Fibroblast of lung (primary cell): ENCODE data around the gene DOK6. TPM values are rescaled to one million over a fixed set of nuclear protein-coding genes. Genes with fewer than 3 reads are reported as not detected.

ENCODE experiments used
- DNase-seq, 2 donors: peaks; one replicate each; pipeline versions ENCODE4 v3.0.0 to v3.0.0-alpha.2; 2010; ENCODE audit warnings: low read depth in 2 of 2
- H2AFZ ChIP-seq: 2 replicates; pipeline ENCODE4 v1.5.1; 2012; ENCODE audit warnings: low read length, control low read depth, inconsistent platforms
- H3K27ac ChIP-seq: 2 replicates; pipeline ENCODE4 v1.5.1; 2011; ENCODE audit warnings: low read length, control low read depth; ENCODE audit not compliant: insufficient read depth
- H3K27me3 ChIP-seq: 2 replicates; pipeline ENCODE4 v1.5.1; 2011; ENCODE audit warnings: mild to moderate bottlenecking, low read length; ENCODE audit not compliant: control insufficient read depth, insufficient read depth
- H3K36me3 ChIP-seq: 2 replicates; pipeline ENCODE4 v1.5.1; 2011; ENCODE audit warnings: low read length; ENCODE audit not compliant: control insufficient read depth, insufficient read depth
- H3K4me1 ChIP-seq: 2 replicates; pipeline ENCODE4 v1.5.1; 2011; ENCODE audit warnings: low read length; ENCODE audit not compliant: control insufficient read depth, insufficient read depth; ENCODE audit errors: extremely low read depth
- H3K4me2 ChIP-seq: 2 replicates; pipeline ENCODE4 v1.5.1; 2011; ENCODE audit warnings: low read length, control low read depth; ENCODE audit not compliant: insufficient read depth; ENCODE audit errors: extremely low read depth
- H3K4me3 ChIP-seq, 4 experiments: fragments of 200-600 bp in 1 of 4; sonication (generic) in 1 of 4; replicated peaks in 1 of 4; 2 replicates each; pipeline ENCODE4 v1.5.1; 2011 to 2016; ENCODE audit warnings: low read length in 4 of 4, low read depth in 3 of 4, mild to moderate bottlenecking in 3 of 4, control low read depth in 2 of 4, inconsistent platforms in 1 of 4, mixed read lengths in 1 of 4; ENCODE audit not compliant: insufficient read depth in 1 of 4; ENCODE audit errors: control extremely low read depth in 1 of 4
- H3K79me2 ChIP-seq: 2 replicates; pipeline ENCODE4 v1.5.1; 2012; ENCODE audit warnings: mild to moderate bottlenecking, low read length, inconsistent platforms; ENCODE audit not compliant: control insufficient read depth, insufficient read depth
- H3K9ac ChIP-seq: 2 replicates; pipeline ENCODE4 v1.5.1; 2011; ENCODE audit warnings: mild to moderate bottlenecking, low read length, control low read depth; ENCODE audit not compliant: insufficient read depth
- H3K9me3 ChIP-seq: 2 replicates; pipeline ENCODE4 v1.5.1; 2012; ENCODE audit warnings: low read depth, low read length; ENCODE audit not compliant: control insufficient read depth, insufficient read depth
- H4K20me1 ChIP-seq: 2 replicates; pipeline ENCODE4 v1.5.1; 2011; ENCODE audit warnings: low read length; ENCODE audit not compliant: control insufficient read depth, insufficient read depth; ENCODE audit errors: extremely low read depth
- EZH2 ChIP-seq: IDR thresholded peaks from 2 replicates; pipeline ENCODE4 v1.5.1; 2012; ENCODE audit warnings: low read length, control low read depth, mild to moderate bottlenecking; ENCODE audit errors: missing control alignments
- polyA plus RNA-seq, 2 donors: library from polyadenylated mRNA; depleted of rRNA in 1 of 2; stranded (reverse) in 1 of 2; unstranded in 1 of 2; fragments of >200 nt; gene quantifications; 2 replicates each; pipeline ENCODE4 v1.2.1, GENCODE V29; 2011 to 2012; ENCODE audit warnings: missing spikeins in 1 of 2
- total RNA-seq: library from RNA; depleted of rRNA; stranded (reverse); fragments of >200 nt; gene quantifications from 2 replicates; pipeline ENCODE4 v1.2.1, GENCODE V29; 2014
- TF ChIP-seq, protein P1 (sequence below), 2 donors: IDR thresholded peaks in 1 of 2; conservative IDR thresholded peaks in 1 of 2; 1 replicate in 1 of 2; 2 replicates in 1 of 2; pipeline ENCODE4 v1.5.1; 2011 to 2012; ENCODE audit warnings: low read length in 2 of 2, control low read depth in 1 of 2, inconsistent platforms in 1 of 2, low read depth in 1 of 2, mild to moderate bottlenecking in 1 of 2

DOK6 gene
- total and polyA plus RNA-seq, 2 donors (not counting 1 experiment from before 2014, with no cell fraction given): 4.0 to 7.8 TPM

- no peak overlapping the region for H3K4me3 ChIP-seq
- no peak overlapping the region for H3K27ac ChIP-seq
- DNase-seq: no peak
- H2AFZ ChIP-seq: no peak overlapping the region
- H3K9ac ChIP-seq: no peak overlapping the region
- H3K9me3 ChIP-seq: no peaks in the 10 kb centered on the region
- H3K79me2 ChIP-seq: no peaks in the 10 kb centered on the region
- H4K20me1 ChIP-seq: no peaks in the 10 kb centered on the region
- H3K36me3 ChIP-seq: no peaks in the 10 kb centered on the region
- no peak overlapping the region for H3K4me2 ChIP-seq
- no peaks in the 10 kb centered on the region for H3K27me3 ChIP-seq
- no peaks in the 10 kb centered on the region for H3K4me1 ChIP-seq
- no peak for TF ChIP-seq EZH2
- TF ChIP-seq, protein P1, sequence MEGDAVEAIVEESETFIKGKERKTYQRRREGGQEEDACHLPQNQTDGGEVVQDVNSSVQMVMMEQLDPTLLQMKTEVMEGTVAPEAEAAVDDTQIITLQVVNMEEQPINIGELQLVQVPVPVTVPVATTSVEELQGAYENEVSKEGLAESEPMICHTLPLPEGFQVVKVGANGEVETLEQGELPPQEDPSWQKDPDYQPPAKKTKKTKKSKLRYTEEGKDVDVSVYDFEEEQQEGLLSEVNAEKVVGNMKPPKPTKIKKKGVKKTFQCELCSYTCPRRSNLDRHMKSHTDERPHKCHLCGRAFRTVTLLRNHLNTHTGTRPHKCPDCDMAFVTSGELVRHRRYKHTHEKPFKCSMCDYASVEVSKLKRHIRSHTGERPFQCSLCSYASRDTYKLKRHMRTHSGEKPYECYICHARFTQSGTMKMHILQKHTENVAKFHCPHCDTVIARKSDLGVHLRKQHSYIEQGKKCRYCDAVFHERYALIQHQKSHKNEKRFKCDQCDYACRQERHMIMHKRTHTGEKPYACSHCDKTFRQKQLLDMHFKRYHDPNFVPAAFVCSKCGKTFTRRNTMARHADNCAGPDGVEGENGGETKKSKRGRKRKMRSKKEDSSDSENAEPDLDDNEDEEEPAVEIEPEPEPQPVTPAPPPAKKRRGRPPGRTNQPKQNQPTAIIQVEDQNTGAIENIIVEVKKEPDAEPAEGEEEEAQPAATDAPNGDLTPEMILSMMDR (conservative IDR thresholded peaks at IDR 0.05 in 1 of 2, IDR thresholded peaks at IDR 0.05 in 1 of 2; ENCODE audit: low read depth in 1 of 2, low read length in 2 of 2): no peak
These were observed 20.4 kb upstream of the DOK6 start for GRCh38 chr18:69380324-69380723.

DNA sequence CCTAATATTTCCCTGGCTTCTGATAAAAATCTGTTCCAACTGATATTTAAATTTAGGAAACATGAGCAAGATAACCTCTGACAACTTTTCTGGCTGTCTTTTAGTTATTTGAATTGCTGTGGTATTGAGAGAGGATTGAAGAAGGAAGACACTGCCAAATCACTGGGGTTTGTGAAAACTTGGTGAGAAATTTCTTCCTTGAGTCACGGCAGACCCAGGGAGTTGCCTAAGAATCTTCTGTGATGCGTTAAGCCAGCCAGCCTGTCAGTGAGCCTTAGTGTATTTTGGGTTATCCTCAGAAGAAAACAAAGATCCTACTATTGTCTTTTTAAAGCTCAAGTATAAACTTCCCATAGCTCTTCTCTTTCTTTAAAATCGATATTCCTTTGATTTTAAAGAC is 17.5 kb upstream of the DOK6 start:
- Histone ChIP-seq H3K4me2 (no peak overlapping the region), H2AFZ (no peak overlapping the region), H3K79me2 (no peaks in the 10 kb centered on the region), H3K9me3 (no peaks in the 10 kb centered on the region), H3K9ac (no peak overlapping the region), H3K4me1 (no peaks in the 10 kb centered on the region), H3K27me3 (no peaks in the 10 kb centered on the region), H4K20me1 (no peaks in the 10 kb centered on the region), H3K36me3 (no peaks in the 10 kb centered on the region), H3K27ac (no peak overlapping the region), H3K4me3 (no peak overlapping the region)
- TF ChIP-seq, protein P1 (conservative IDR thresholded peaks at IDR 0.05 in 1 of 2, IDR thresholded peaks at IDR 0.05 in 1 of 2; ENCODE audit: low read depth in 1 of 2, low read length in 2 of 2): no peak
- no peak for TF ChIP-seq EZH2
- DNase-seq: peak; percentile 6 to 23

GRCh38 chr18:69387186-69387585 is 13.5 kb upstream of the DOK6 start:
- Histone ChIP-seq H3K79me2 (no peaks in the 10 kb centered on the region), H3K4me3 (no peak overlapping the region), H4K20me1 (no peaks in the 10 kb centered on the region), H3K9ac (no peak overlapping the region), H3K27me3 (no peaks in the 10 kb centered on the region), H3K36me3 (no peaks in the 10 kb centered on the region), H3K27ac (no peak overlapping the region), H3K4me2 (no peak overlapping the region), H3K4me1 (no peaks in the 10 kb centered on the region), H2AFZ (no peak overlapping the region), H3K9me3 (no peaks in the 10 kb centered on the region)
- DNase-seq: no peak
- TF ChIP-seq EZH2: no peak
- TF ChIP-seq, protein P1 (conservative IDR thresholded peaks at IDR 0.05 in 1 of 2, IDR thresholded peaks at IDR 0.05 in 1 of 2; ENCODE audit: low read depth in 1 of 2, low read length in 2 of 2): no peak
